NT2/D1 (cell line): ENCODE data around the gene RAB12.

ENCODE experiments used
- DNase-seq: peaks from one replicate; pipeline ENCODE4 v3.0.0-alpha.2; 2011; ENCODE audit warnings: low read depth, low spot score
- H3K27me3 ChIP-seq: 2 replicates; pipeline ENCODE4 v1.6.0; 2011; ENCODE audit warnings: mild to moderate bottlenecking; ENCODE audit not compliant: insufficient read length, insufficient read depth
- H3K36me3 ChIP-seq: 2 replicates; pipeline ENCODE4 v1.6.1; 2011; ENCODE audit warnings: mild to moderate bottlenecking, low read length, mixed read lengths; ENCODE audit not compliant: insufficient read depth, insufficient read length
- H3K4me1 ChIP-seq: 2 replicates; pipeline ENCODE4 v1.5.1; 2011; ENCODE audit not compliant: insufficient read depth, insufficient read length
- H3K4me3 ChIP-seq: 2 replicates; pipeline ENCODE4 v1.5.1; 2011; ENCODE audit warnings: low read depth; ENCODE audit not compliant: insufficient read length
- H3K9ac ChIP-seq: 2 replicates; pipeline ENCODE4 v1.6.0; 2011; ENCODE audit warnings: low read depth; ENCODE audit not compliant: insufficient read length
- H3K9me3 ChIP-seq: 2 replicates; pipeline ENCODE4 v1.5.1; 2011; ENCODE audit warnings: mild to moderate bottlenecking, low read length; ENCODE audit not compliant: insufficient read depth
- SUZ12 ChIP-seq: IDR thresholded peaks from 2 replicates; pipeline ENCODE4 v1.6.1; 2011; ENCODE audit not compliant: insufficient read length, insufficient read depth; ENCODE audit errors: extremely low read depth
- YY1 ChIP-seq: IDR thresholded peaks from 2 replicates; pipeline ENCODE4 v1.6.1; 2011; ENCODE audit not compliant: insufficient read length, insufficient read depth
- ZNF274 ChIP-seq: IDR thresholded peaks from 2 replicates; pipeline ENCODE4 v1.6.1; 2011; ENCODE audit warnings: mild to moderate bottlenecking, low read depth, low read length

The RAB12 gene

GRCh38 chr18:8660316-8660715 lies 51.1 kb downstream of the RAB12 start:
- Histone ChIP-seq H3K27me3 (no peaks in the 10 kb centered on the region), H3K9ac (no peak overlapping the region), H3K4me1 (peaks cover 15% of the 10 kb centered on the region), H3K4me3 (no peak overlapping the region), H3K36me3 (no peaks in the 10 kb centered on the region), H3K9me3 (no peaks in the 10 kb centered on the region; the same call in 1 of the 2 replicates)
- DNase-seq: no peak
- TF ChIP-seq ZNF274 (no peak), YY1 (no peak), SUZ12 (no peak)

- H3K4me1 ChIP-seq: peaks cover 15% of the 10 kb centered on the region
- no peaks in the 10 kb centered on the region for H3K27me3 ChIP-seq
- DNase-seq: peak; percentile 75
- H3K9me3 ChIP-seq: no peaks in the 10 kb centered on the region; the same call in 1 of the 2 replicates
- TF ChIP-seq YY1: no peak
- no peak for TF ChIP-seq SUZ12
- TF ChIP-seq ZNF274: no peak
- no peak overlapping the region for H3K4me3 ChIP-seq
- no peaks in the 10 kb centered on the region for H3K36me3 ChIP-seq
- no peak overlapping the region for H3K9ac ChIP-seq
Measured at GRCh38 chr18:8661754-8662559, 52.7 kb downstream of the RAB12 start.

GRCh38 chr18:8662560-8663255 lies 53.5 kb downstream of the RAB12 start:
- TF ChIP-seq ZNF274 (no peak), SUZ12 (no peak), YY1 (no peak)
- Histone ChIP-seq H3K4me1 (peaks cover 15% of the 10 kb centered on the region), H3K27me3 (no peaks in the 10 kb centered on the region), H3K9me3 (no peaks in the 10 kb centered on the region; the same call in 1 of the 2 replicates), H3K9ac (no peak overlapping the region), H3K36me3 (no peaks in the 10 kb centered on the region), H3K4me3 (no peak overlapping the region)
- no peak for DNase-seq

- H3K36me3 ChIP-seq: no peaks in the 10 kb centered on the region
- H3K4me3 ChIP-seq: no peak overlapping the region
- TF ChIP-seq SUZ12 (no peak), YY1 (no peak), ZNF274 (no peak)
- no peak for DNase-seq
- H3K4me1 ChIP-seq: peaks cover 10% of the 10 kb centered on the region
- H3K27me3 ChIP-seq: no peaks in the 10 kb centered on the region
- no peak overlapping the region for H3K9ac ChIP-seq
- no peaks in the 10 kb centered on the region; the same call in 1 of the 2 replicates for H3K9me3 ChIP-seq
Measured at GRCh38 chr18:8667846-8668245, 58.6 kb downstream of the RAB12 start.

- TF ChIP-seq ZNF274: no peak
- TF ChIP-seq SUZ12: no peak
- H3K4me3 ChIP-seq: no peak overlapping the region
- H3K4me1 ChIP-seq: peaks cover 5% of the 10 kb centered on the region
- no peak overlapping the region for H3K9ac ChIP-seq
- DNase-seq: no peak
- no peaks in the 10 kb centered on the region for H3K36me3 ChIP-seq
- no peaks in the 10 kb centered on the region for H3K27me3 ChIP-seq
- H3K9me3 ChIP-seq: no peaks in the 10 kb centered on the region; the same call in 1 of the 2 replicates
Measured at GRCh38 chr18:8668381-8668780, 59.1 kb downstream of the RAB12 start.

GRCh38 chr18:8669571-8669970 lies 60.3 kb downstream of the RAB12 start:
- no peaks in the 10 kb centered on the region for H3K36me3 ChIP-seq
- no peaks in the 10 kb centered on the region for H3K27me3 ChIP-seq
- TF ChIP-seq ZNF274 (no peak), SUZ12 (no peak), YY1 (no peak)
- H3K4me1 ChIP-seq: no peaks in the 10 kb centered on the region
- no peak overlapping the region for H3K4me3 ChIP-seq
- no peak overlapping the region for H3K9ac ChIP-seq
- DNase-seq: no peak
- H3K9me3 ChIP-seq: no peaks in the 10 kb centered on the region; the same call in 1 of the 2 replicates
